Stimulated activated naive CD8-positive, alpha-beta T cell treated with anti-CD3 and anti-CD28 coated beads, Interleukin-15, amount 100 ng/mL, for 72 hours (primary cell): ENCODE data around the gene ULBP3.
"Not testable (repeated sequence)": the region's sequence is repeated elsewhere in the genome, so short reads cannot be mapped to it uniquely, and the experiment has no call there.

ENCODE experiments used
- ATAC-seq: fragments of 150-1000 bp; cut with Tn5 transposase; 2 replicates; pipeline ENCODE4 v1.10.0; 2021; ENCODE audit warnings: mild to moderate bottlenecking, moderate library complexity
- DNase-seq, 2 donors: peaks; one replicate each; pipeline ENCODE4 v3.0.0; 2021 to 2022
- H3K27ac Mint-ChIP-seq, 2 donors: one replicate each; pipeline ENCODE4 v1.8.0; 2022; ENCODE audit warnings: mild to moderate bottlenecking in 2 of 2, mixed read lengths in 2 of 2, moderate library complexity in 2 of 2
- H3K27me3 Mint-ChIP-seq: one replicate; pipeline ENCODE4 v1.8.0; 2022; ENCODE audit warnings: mixed read lengths
- H3K4me1 Mint-ChIP-seq: one replicate; pipeline ENCODE4 v1.8.0; 2022; ENCODE audit warnings: mild to moderate bottlenecking, mixed read lengths
- H3K4me3 Mint-ChIP-seq, 2 donors: one replicate each; pipeline ENCODE4 v1.8.0; 2022; ENCODE audit warnings: mild to moderate bottlenecking in 2 of 2, mixed read lengths in 2 of 2, moderate library complexity in 1 of 2
- H3K9me3 Mint-ChIP-seq, 2 donors: one replicate each; pipeline ENCODE4 v1.8.0; 2022; ENCODE audit warnings: mixed read lengths in 2 of 2

Gene ULBP3

GRCh38 chr6:150017186-150017521 is 51.8 kb downstream of the ULBP3 start:
- not testable (repeated sequence) for DNase-seq, H3K27ac Mint-ChIP-seq, ATAC-seq, H3K4me3 Mint-ChIP-seq, H3K9me3 Mint-ChIP-seq
- Mint-ChIP-seq H3K27me3 (peaks cover 80% of the 10 kb centered on the region), H3K4me1 (peaks cover 31% of the 10 kb centered on the region)

GRCh38 chr6:150016324-150017185 is 52.4 kb downstream of the ULBP3 start:
- no peak overlapping the region for H3K4me3 Mint-ChIP-seq
- no peak overlapping the region for H3K27ac Mint-ChIP-seq
- H3K27me3 Mint-ChIP-seq = peaks cover 80% of the 10 kb centered on the region
- H3K9me3 Mint-ChIP-seq = no peaks in the 10 kb centered on the region
- DNase-seq (peak; percentile 54 to 65), ATAC-seq (peak; percentile 73)
- peaks cover 31% of the 10 kb centered on the region for H3K4me1 Mint-ChIP-seq

GRCh38 chr6:150015281-150016001 is 53.5 kb downstream of the ULBP3 start:
- ATAC-seq (peak; percentile 80), DNase-seq (peak; percentile 30 to 52)
- H3K4me1 Mint-ChIP-seq = peaks cover 31% of the 10 kb centered on the region
- not testable (repeated sequence) for H3K9me3 Mint-ChIP-seq, H3K27ac Mint-ChIP-seq
- H3K4me3 Mint-ChIP-seq = peak overlapping the region in 1 of 2 donors; percentile 64
- peaks cover 82% of the 10 kb centered on the region for H3K27me3 Mint-ChIP-seq

GRCh38 chr6:150014623-150015280 is 54.2 kb downstream of the ULBP3 start:
- H3K9me3 Mint-ChIP-seq, H3K27ac Mint-ChIP-seq, H3K4me3 Mint-ChIP-seq, DNase-seq: not testable (repeated sequence)
- ATAC-seq = peak; percentile 24
- Mint-ChIP-seq H3K4me1 (peaks cover 31% of the 10 kb centered on the region), H3K27me3 (peaks cover 85% of the 10 kb centered on the region)

GRCh38 chr6:150013785-150014622 is 54.9 kb downstream of the ULBP3 start:
- ATAC-seq = peak; percentile 36
- DNase-seq, H3K9me3 Mint-ChIP-seq, H3K27ac Mint-ChIP-seq: not testable (repeated sequence)
- peak overlapping the region; percentile 34 to 76 for H3K4me3 Mint-ChIP-seq
- peaks cover 31% of the 10 kb centered on the region for H3K4me1 Mint-ChIP-seq
- peaks cover 87% of the 10 kb centered on the region for H3K27me3 Mint-ChIP-seq

GRCh38 chr6:150012846-150013784 is 55.8 kb downstream of the ULBP3 start:
- H3K27ac Mint-ChIP-seq, ATAC-seq, H3K9me3 Mint-ChIP-seq, DNase-seq, H3K4me3 Mint-ChIP-seq: not testable (repeated sequence)
- H3K4me1 Mint-ChIP-seq = peaks cover 39% of the 10 kb centered on the region
- peaks cover 87% of the 10 kb centered on the region for H3K27me3 Mint-ChIP-seq
